Measurements from ENCODE around the gene FLYWCH2. TPM values are rescaled to one million over a fixed set of nuclear protein-coding genes. Genes with fewer than 3 reads are reported as not detected.
A peak's percentile ranks its signal among the peaks of the same experiment; 100 is the strongest.

Gene FLYWCH2
- total and polyA plus RNA-seq, 3 donors from 2014 or later: 42.3 to 96.5 (median 96.1) TPM

- H3K4me3 ChIP-seq: no peak overlapping the region
- H3K4me1 ChIP-seq: no peaks in the 10 kb centered on the region
- H3K27me3 ChIP-seq: no peaks in the 10 kb centered on the region
- H3K9me3 ChIP-seq: no peaks in the 10 kb centered on the region
- TF ChIP-seq, protein P1, sequence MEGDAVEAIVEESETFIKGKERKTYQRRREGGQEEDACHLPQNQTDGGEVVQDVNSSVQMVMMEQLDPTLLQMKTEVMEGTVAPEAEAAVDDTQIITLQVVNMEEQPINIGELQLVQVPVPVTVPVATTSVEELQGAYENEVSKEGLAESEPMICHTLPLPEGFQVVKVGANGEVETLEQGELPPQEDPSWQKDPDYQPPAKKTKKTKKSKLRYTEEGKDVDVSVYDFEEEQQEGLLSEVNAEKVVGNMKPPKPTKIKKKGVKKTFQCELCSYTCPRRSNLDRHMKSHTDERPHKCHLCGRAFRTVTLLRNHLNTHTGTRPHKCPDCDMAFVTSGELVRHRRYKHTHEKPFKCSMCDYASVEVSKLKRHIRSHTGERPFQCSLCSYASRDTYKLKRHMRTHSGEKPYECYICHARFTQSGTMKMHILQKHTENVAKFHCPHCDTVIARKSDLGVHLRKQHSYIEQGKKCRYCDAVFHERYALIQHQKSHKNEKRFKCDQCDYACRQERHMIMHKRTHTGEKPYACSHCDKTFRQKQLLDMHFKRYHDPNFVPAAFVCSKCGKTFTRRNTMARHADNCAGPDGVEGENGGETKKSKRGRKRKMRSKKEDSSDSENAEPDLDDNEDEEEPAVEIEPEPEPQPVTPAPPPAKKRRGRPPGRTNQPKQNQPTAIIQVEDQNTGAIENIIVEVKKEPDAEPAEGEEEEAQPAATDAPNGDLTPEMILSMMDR (IDR thresholded peaks at IDR 0.05): no peak
- no peak for TF ChIP-seq POLR2A (IDR thresholded peaks at IDR 0.05)
- intact Hi-C loops (cut with DNase I; ENCODE audit: low total_unique reads): no loop called here
- DNase-seq: no peak
- H3K27ac ChIP-seq: no peak overlapping the region
- no peaks in the 10 kb centered on the region for H3K36me3 ChIP-seq (ENCODE audit: low read depth, missing control alignments)
- 63 to 72% methylated on average over 3 of the region's 3 CpGs for WGBS, 2 donors
These were observed 36.3 kb upstream of the FLYWCH2 start for GRCh38 chr16:2846511-2847310.

- no peaks in the 10 kb centered on the region for H3K27me3 ChIP-seq
- intact Hi-C loops (cut with DNase I; ENCODE audit: low total_unique reads): no loop called here
- WGBS, 2 donors: 73 to 79% methylated on average over 16 of the region's 16 CpGs
- H3K9me3 ChIP-seq: no peaks in the 10 kb centered on the region
- TF ChIP-seq, protein P1 (IDR thresholded peaks at IDR 0.05): no peak
- no peak for TF ChIP-seq POLR2A (IDR thresholded peaks at IDR 0.05)
- no peaks in the 10 kb centered on the region for H3K4me1 ChIP-seq
- H3K4me3 ChIP-seq: no peak overlapping the region
- no peaks in the 10 kb centered on the region for H3K36me3 ChIP-seq (ENCODE audit: low read depth, missing control alignments)
- H3K27ac ChIP-seq: no peak overlapping the region
- DNase-seq: no peak
These were observed 33.9 kb upstream of the FLYWCH2 start for GRCh38 chr16:2848933-2849725.

- Histone ChIP-seq H3K4me1 (no peaks in the 10 kb centered on the region), H3K27ac (no peak overlapping the region), H3K9me3 (no peaks in the 10 kb centered on the region), H3K36me3 (ENCODE audit: low read depth, missing control alignments) (no peaks in the 10 kb centered on the region), H3K27me3 (no peaks in the 10 kb centered on the region), H3K4me3 (no peak overlapping the region)
- WGBS, 2 donors: 72 to 77% methylated on average over 14 to 16 of the region's 16 CpGs
- TF ChIP-seq, protein P1 (IDR thresholded peaks at IDR 0.05): no peak
- no peak for TF ChIP-seq POLR2A (IDR thresholded peaks at IDR 0.05)
- no peak for DNase-seq
- intact Hi-C loops (cut with DNase I; ENCODE audit: low total_unique reads): no loop called here
These were observed 30.8 kb upstream of the FLYWCH2 start for GRCh38 chr16:2852003-2852730.

DNA sequence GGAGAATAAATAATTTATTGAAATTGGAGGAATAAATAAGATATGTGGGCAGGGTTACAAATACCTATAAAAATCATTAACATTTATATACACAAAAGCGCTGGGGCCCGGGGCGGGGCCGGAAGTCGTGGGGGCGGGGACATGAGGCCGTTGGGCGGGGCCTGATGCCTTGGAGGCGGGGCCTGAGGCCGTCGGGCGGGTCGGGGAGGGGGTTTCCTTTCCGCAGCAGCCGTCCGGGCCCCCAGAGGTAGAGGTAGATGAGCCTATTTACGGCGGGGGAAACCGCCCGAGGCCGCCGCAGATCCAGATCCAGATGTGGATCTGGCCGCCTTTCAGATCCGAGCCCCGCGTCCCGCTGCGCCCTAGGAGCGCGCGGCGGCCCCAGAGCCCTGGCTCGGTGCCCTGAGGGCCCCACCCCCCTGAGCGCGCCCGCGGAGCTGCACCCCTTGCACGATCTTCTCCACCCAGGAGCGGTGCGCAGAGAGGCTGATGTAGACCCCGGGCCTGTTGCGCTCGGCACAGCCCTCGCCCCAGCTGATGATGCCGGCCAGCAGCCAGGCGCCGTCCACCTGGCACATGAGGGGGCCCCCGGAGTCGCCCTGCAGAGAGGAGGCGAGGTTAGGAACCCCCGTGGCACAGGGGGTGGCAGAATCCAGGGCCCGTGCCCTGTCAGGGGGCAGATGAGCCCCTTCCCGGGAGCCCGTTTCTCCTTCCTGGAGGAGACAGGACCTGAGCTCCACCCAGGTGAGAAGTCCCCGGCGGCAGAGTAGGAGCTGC lies 30.1 kb upstream of the FLYWCH2 start:
- H3K27me3 ChIP-seq: no peaks in the 10 kb centered on the region
- H3K36me3 ChIP-seq (ENCODE audit: low read depth, missing control alignments): no peaks in the 10 kb centered on the region
- DNase-seq: no peak
- peak overlapping the region in 1 of 2 donors; percentile 41 for H3K4me3 ChIP-seq
- no peaks in the 10 kb centered on the region for H3K9me3 ChIP-seq
- intact Hi-C loops (cut with DNase I; ENCODE audit: low total_unique reads): no loop called here
- no peak overlapping the region for H3K27ac ChIP-seq
- peaks cover 3% of the 10 kb centered on the region for H3K4me1 ChIP-seq
- 36 to 41% methylated on average over 34 to 56 of the region's 56 CpGs for WGBS, 2 donors
- TF ChIP-seq, protein P1 (IDR thresholded peaks at IDR 0.05): no peak
- no peak for TF ChIP-seq POLR2A (IDR thresholded peaks at IDR 0.05)

Data from testis (tissue), 3 donors.